HepG2 (cell line): ENCODE measurements around the gene CDA. TPM values are rescaled to one million over a fixed set of nuclear protein-coding genes. Genes with fewer than 3 reads are reported as not detected.
A peak's percentile ranks its signal among the peaks of the same experiment; 100 is the strongest.

Experiments
- DMAP1 ChIP-seq: IDR thresholded peaks from 2 replicates; pipeline ENCODE4 v1.6.1; 2016
- FOXC1 ChIP-seq: sonication (generic); formaldehyde crosslinking; IDR thresholded peaks from 2 replicates; pipeline ENCODE4 v1.8.0; 2022; ENCODE audit warnings: mild to moderate bottlenecking, missing genetic modification reagents, borderline replicate concordance
- GATAD1 ChIP-seq: IDR thresholded peaks from 2 replicates; pipeline ENCODE4 v1.6.1; 2016; ENCODE audit warnings: missing genetic modification reagents, missing compliant biosample characterization
- HNRNPH1 ChIP-seq: fragments of 200-400 bp; formaldehyde crosslinking; optimal IDR thresholded peaks from 2 replicates; pipeline ENCODE3; 2017; ENCODE audit warnings: mild to moderate bottlenecking, low read depth, low read length
- HNRNPLL ChIP-seq: fragments of 200-400 bp; formaldehyde crosslinking; IDR thresholded peaks from 2 replicates; pipeline ENCODE4 v1.6.1; 2017; ENCODE audit warnings: mild to moderate bottlenecking, low read depth, low read length; ENCODE audit not compliant: poor library complexity, severe bottlenecking
- LCORL ChIP-seq, 2 experiments: fragments of 450-650 bp in 1 of 2; sonication (generic) in 1 of 2; formaldehyde crosslinking in 1 of 2; IDR thresholded peaks; 2 replicates each; pipeline versions ENCODE4 v1.5.0 to v1.6.1; 2017 to 2020; ENCODE audit warnings: antibody characterized with exemption in 1 of 2, missing genetic modification reagents in 1 of 2
- PATZ1 ChIP-seq: sonication (generic); formaldehyde crosslinking; IDR thresholded peaks from 2 replicates; pipeline ENCODE4 v1.4.0; 2020; ENCODE audit warnings: missing genetic modification reagents
- RFX1 ChIP-seq: fragments of 450-650 bp; IDR thresholded peaks from 2 replicates; pipeline ENCODE4 v1.6.1; 2017
- SIX4 ChIP-seq: sonication (generic); formaldehyde crosslinking; IDR thresholded peaks from 2 replicates; pipeline ENCODE4 v1.4.0; 2020; ENCODE audit warnings: missing genetic modification reagents
- SNRNP70 ChIP-seq: fragments of 200-400 bp; formaldehyde crosslinking; IDR thresholded peaks from 2 replicates; pipeline ENCODE4 v1.6.1; 2017; ENCODE audit warnings: mild to moderate bottlenecking, low read depth, low read length, moderate library complexity
- SP1 ChIP-seq, 2 experiments: fragments of 450-650 bp in 1 of 2; sonication (generic) in 1 of 2; formaldehyde crosslinking in 1 of 2; IDR thresholded peaks; 2 replicates each; pipeline versions ENCODE4 v1.4.0 to v1.6.1; 2016 to 2020; ENCODE audit warnings: missing genetic modification reagents in 1 of 2
- ZNF136 ChIP-seq: sonication (generic); formaldehyde crosslinking; IDR thresholded peaks from 2 replicates; pipeline ENCODE4 v1.8.1; 2022; ENCODE audit warnings: low read depth, mild to moderate bottlenecking, moderate library complexity, missing genetic modification reagents
- ZNF256 ChIP-seq: sonication (generic); formaldehyde crosslinking; conservative IDR thresholded peaks from 2 replicates; pipeline ENCODE4 v1.4.0; 2020; ENCODE audit warnings: missing genetic modification reagents
- ZNF367 ChIP-seq: sonication (generic); formaldehyde crosslinking; IDR thresholded peaks from 2 replicates; pipeline ENCODE4 v1.4.0; 2020; ENCODE audit warnings: missing genetic modification reagents, borderline replicate concordance
- ZNF562 ChIP-seq: sonication (generic); formaldehyde crosslinking; IDR thresholded peaks from 2 replicates; pipeline ENCODE4 v1.8.0; 2022; ENCODE audit warnings: missing genetic modification reagents, borderline replicate concordance
- ZNF580 ChIP-seq: IDR thresholded peaks from 2 replicates; pipeline ENCODE4 v1.6.1; 2016; ENCODE audit warnings: low read depth, borderline replicate concordance
- ZNF644 ChIP-seq: IDR thresholded peaks from 2 replicates; pipeline ENCODE4 v1.6.1; 2016; ENCODE audit warnings: low read depth
- polyA plus RNA-seq, 8 experiments: library from polyadenylated mRNA; depleted of rRNA in 3 of 8; stranded (reverse) in 7 of 8; unstranded in 1 of 8; fragments of >200 nt; fragmentation: Illumina TruSeq in 4 of 8; extraction: Trizol in 4 of 8; gene quantifications; 2 replicates each; pipeline versions ENCODE4 v1.2.1 to v1.2.3, GENCODE V29; 2011 to 2016; ENCODE audit warnings: low read depth in 4 of 8, missing spikeins in 1 of 8, mixed read lengths in 1 of 8; ENCODE audit not compliant: insufficient read depth in 1 of 8
- total RNA-seq, 5 experiments: library from RNA; depleted of rRNA; stranded (reverse); fragments of >200 nt; fragmentation: Illumina TruSeq; extraction: Trizol; gene quantifications; 2 replicates each; pipeline ENCODE4 v1.2.3, GENCODE V29; 2016; ENCODE audit warnings: low read depth in 1 of 5
- TF ChIP-seq, protein P1 (sequence below): IDR thresholded peaks from 2 replicates; pipeline ENCODE4 v1.6.1; 2016; ENCODE audit warnings: mild to moderate bottlenecking
- TF ChIP-seq, protein P2 (sequence below): sonication (generic); formaldehyde crosslinking; IDR thresholded peaks from 2 replicates; pipeline ENCODE4 v1.8.0; 2022; ENCODE audit warnings: missing genetic modification reagents, mild to moderate bottlenecking, moderate library complexity, borderline replicate concordance
- TF ChIP-seq, protein P3 (sequence below): sonication (generic); formaldehyde crosslinking; IDR thresholded peaks from 2 replicates; pipeline ENCODE4 v1.4.0; 2020; ENCODE audit warnings: missing genetic modification reagents, mild to moderate bottlenecking, borderline replicate concordance

Gene CDA
- total and polyA plus RNA-seq, 2 of the 13 experiments (the other 11 are each of a cell fraction or from before 2014, with no cell fraction given), result 0.66 to 2.1 TPM

- TF ChIP-seq, protein P1, sequence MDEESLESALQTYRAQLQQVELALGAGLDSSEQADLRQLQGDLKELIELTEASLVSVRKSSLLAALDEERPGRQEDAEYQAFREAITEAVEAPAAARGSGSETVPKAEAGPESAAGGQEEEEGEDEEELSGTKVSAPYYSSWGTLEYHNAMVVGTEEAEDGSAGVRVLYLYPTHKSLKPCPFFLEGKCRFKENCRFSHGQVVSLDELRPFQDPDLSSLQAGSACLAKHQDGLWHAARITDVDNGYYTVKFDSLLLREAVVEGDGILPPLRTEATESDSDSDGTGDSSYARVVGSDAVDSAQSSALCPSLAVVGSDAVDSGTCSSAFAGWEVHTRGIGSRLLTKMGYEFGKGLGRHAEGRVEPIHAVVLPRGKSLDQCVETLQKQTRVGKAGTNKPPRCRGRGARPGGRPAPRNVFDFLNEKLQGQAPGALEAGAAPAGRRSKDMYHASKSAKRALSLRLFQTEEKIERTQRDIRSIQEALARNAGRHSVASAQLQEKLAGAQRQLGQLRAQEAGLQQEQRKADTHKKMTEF, result peak; percentile 80; the same call in 1 of the 2 replicates
- TF ChIP-seq SIX4 (peak; percentile 7; the same call in 1 of the 2 replicates), ZNF136 (CRISPR knock-in tag) (0 out of 2 replicates have a peak, but pooled peaks have one; percentile 17), SP1 (IDR thresholded peaks at IDR 0.05) (no peak), SP1 (CRISPR knock-in tag; IDR thresholded peaks at IDR 0.05) (peak; percentile 77), ZNF256 (CRISPR knock-in tag) (no peak), ZNF644 (CRISPR knock-in tag) (no peak), FOXC1 (CRISPR knock-in tag) (0 out of 2 replicates have a peak, but pooled peaks have one; percentile 33), DMAP1 (CRISPR knock-in tag) (peak; percentile 76; the same call in 1 of the 2 replicates), GATAD1 (CRISPR knock-in tag) (peak; percentile 95), ZNF580 (no peak; the same call in 1 of the 2 replicates), ZNF562 (CRISPR knock-in tag) (no peak), LCORL (IDR thresholded peaks at IDR 0.05) (no peak), LCORL (CRISPR knock-in tag; IDR thresholded peaks at IDR 0.05) (peak; percentile 64), HNRNPH1 (no peak), HNRNPLL (peak; percentile 68), RFX1 (no peak), SNRNP70 (no peak), PATZ1 (peak; percentile 43; the same call in 1 of the 2 replicates), ZNF367 (CRISPR knock-in tag) (no peak)
- TF ChIP-seq, protein P2, sequence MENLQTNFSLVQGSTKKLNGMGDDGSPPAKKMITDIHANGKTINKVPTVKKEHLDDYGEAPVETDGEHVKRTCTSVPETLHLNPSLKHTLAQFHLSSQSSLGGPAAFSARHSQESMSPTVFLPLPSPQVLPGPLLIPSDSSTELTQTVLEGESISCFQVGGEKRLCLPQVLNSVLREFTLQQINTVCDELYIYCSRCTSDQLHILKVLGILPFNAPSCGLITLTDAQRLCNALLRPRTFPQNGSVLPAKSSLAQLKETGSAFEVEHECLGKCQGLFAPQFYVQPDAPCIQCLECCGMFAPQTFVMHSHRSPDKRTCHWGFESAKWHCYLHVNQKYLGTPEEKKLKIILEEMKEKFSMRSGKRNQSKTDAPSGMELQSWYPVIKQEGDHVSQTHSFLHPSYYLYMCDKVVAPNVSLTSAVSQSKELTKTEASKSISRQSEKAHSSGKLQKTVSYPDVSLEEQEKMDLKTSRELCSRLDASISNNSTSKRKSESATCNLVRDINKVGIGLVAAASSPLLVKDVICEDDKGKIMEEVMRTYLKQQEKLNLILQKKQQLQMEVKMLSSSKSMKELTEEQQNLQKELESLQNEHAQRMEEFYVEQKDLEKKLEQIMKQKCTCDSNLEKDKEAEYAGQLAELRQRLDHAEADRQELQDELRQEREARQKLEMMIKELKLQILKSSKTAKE (CRISPR knock-in tag), result 0 out of 2 replicates have a peak, but pooled peaks have one; percentile 14
- TF ChIP-seq, protein P3, sequence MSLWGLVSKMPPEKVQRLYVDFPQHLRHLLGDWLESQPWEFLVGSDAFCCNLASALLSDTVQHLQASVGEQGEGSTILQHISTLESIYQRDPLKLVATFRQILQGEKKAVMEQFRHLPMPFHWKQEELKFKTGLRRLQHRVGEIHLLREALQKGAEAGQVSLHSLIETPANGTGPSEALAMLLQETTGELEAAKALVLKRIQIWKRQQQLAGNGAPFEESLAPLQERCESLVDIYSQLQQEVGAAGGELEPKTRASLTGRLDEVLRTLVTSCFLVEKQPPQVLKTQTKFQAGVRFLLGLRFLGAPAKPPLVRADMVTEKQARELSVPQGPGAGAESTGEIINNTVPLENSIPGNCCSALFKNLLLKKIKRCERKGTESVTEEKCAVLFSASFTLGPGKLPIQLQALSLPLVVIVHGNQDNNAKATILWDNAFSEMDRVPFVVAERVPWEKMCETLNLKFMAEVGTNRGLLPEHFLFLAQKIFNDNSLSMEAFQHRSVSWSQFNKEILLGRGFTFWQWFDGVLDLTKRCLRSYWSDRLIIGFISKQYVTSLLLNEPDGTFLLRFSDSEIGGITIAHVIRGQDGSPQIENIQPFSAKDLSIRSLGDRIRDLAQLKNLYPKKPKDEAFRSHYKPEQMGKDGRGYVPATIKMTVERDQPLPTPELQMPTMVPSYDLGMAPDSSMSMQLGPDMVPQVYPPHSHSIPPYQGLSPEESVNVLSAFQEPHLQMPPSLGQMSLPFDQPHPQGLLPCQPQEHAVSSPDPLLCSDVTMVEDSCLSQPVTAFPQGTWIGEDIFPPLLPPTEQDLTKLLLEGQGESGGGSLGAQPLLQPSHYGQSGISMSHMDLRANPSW, result no peak
Observed at GRCh38 chr1:20661207-20662109, 72.6 kb downstream of the CDA start, which contains the start of gene DDOST (continued).
